Cardiac fibroblast (primary cell): ENCODE data around the gene ACSBG1.

Experiments used
- DNase-seq, 2 donors: peaks; one replicate each; pipeline versions ENCODE4 v3.0.0 to v3.0.0-alpha.2; 2010; ENCODE audit warnings: low read depth in 2 of 2
- H3K4me3 ChIP-seq, 2 donors: replicated peaks in 1 of 2; 1 replicate in 1 of 2; 2 replicates in 1 of 2; pipeline ENCODE4 v1.5.1; 2011; ENCODE audit warnings: low read depth in 2 of 2, low read length in 2 of 2, mild to moderate bottlenecking in 2 of 2, moderate library complexity in 1 of 2
- CTCF ChIP-seq: IDR thresholded peaks from one replicate; pipeline ENCODE4 v1.5.1; 2011; ENCODE audit warnings: low read depth, mild to moderate bottlenecking, low read length, inconsistent platforms

ACSBG1 gene

DNA sequence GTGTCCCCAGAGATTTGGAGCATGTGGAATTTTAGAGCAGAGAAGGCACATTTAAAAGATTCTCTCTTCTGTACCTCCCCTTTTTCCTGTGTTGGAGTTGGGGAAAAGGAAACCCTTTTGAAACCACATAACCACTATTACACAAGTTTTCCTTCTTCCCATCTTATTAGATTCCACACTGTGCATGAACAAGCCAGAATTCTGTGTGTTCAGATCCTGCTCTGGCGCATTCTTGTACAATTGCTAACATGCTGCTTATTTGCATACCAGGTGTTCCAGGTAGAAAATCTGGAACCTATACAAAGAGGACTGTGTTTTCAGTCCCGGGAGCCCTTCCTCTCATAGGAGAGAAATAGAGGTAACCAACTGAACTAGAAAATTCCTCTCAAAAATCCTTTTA is 100.6 kb downstream of the ACSBG1 start:
- no peak for DNase-seq
- no peak for TF ChIP-seq CTCF
- no peak overlapping the region for H3K4me3 ChIP-seq

DNA sequence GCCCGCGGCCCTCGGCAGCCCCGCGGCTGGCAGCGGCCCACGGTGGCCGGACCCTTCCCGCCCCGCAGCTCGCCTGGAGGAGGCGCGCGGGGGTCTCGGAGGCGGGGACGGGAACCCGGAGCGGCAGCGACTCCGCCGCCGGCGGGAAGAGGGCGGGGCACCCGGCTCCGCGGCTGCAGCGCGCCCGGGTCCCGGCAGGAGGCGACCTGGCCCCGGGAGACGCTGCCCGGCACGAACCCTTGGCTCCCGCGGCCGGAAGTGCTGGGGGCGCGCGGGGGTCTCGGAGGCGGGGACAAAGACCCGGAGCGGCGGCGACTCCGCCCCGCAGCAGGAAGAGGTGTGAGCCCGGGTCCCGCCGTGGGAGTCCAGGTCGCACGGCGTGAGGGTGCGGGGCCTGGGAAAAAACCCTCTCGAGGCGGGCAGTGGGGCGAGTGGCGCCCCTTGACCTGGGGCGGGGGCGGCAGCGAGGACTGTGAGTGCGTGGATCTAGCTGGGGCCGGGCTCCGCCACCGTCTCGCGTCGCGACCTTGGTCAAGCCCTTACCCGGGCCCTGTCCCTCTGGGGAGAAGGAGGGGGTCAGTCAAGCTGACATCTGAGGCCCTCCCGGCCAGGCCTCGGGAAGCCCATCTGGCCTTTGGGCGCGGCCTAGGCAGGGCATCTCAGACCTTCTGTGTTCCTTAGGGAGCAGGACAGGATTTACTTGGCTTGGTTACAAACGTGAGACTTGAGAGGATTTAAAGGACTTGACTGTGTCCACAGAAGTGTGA is 102.9 kb downstream of the ACSBG1 start, which contains the start of gene CIB2:
CIB2 (minus strand) TSS at position 151 of the 767 bp plus-strand sequence. CDS start 230 bp downstream, outside the sequence.
- H3K4me3 ChIP-seq, result peak within 1 kb of the TSS; percentile 62 to 71
- TF ChIP-seq CTCF, result peak; percentile 17
- peak; percentile 42 to 70 for DNase-seq

DNA sequence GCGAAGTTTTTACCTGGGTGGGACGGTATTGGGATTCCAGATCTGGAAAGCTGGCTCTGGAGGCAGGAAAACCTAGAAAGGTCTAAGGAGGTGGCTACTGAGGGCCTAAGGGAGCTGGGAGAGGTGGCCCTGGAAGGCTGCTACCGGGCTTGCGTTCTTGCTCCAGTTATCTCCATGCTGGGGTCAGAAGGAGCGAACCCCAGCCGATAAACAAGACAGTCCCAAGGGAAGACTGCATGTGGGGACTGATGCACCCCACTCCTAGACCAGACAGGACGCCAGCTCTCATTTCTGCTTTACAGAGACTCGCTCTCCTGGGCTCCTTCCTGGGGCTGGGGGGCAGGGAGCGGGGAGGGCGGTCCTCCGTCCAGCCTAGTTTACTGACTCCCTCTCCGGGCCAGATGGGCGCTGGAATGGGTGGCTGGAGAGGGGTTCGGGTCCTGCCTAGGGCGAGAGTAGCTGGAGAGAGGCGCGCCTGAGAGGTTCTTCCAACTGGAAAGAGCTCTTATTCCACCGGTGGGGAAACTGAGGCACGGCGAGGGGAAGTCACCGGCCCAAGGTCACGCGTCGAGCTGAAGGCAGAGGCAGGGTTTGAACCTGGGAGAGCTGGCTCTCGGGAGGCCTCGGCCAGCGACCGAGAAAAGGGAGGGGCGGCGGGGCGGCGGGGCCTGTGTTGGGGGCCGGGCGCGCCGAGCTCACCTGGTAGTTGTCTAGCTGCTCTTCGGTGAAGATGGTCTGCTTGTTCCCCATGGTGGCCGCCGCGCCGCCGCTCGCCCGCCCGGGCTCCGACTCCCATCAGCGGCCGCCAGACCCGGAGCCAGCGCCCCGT is 103.7 kb downstream of the ACSBG1 start:
- no peak for DNase-seq
- TF ChIP-seq CTCF, result no peak
- peak overlapping the region; percentile 11 to 62 for H3K4me3 ChIP-seq

DNA sequence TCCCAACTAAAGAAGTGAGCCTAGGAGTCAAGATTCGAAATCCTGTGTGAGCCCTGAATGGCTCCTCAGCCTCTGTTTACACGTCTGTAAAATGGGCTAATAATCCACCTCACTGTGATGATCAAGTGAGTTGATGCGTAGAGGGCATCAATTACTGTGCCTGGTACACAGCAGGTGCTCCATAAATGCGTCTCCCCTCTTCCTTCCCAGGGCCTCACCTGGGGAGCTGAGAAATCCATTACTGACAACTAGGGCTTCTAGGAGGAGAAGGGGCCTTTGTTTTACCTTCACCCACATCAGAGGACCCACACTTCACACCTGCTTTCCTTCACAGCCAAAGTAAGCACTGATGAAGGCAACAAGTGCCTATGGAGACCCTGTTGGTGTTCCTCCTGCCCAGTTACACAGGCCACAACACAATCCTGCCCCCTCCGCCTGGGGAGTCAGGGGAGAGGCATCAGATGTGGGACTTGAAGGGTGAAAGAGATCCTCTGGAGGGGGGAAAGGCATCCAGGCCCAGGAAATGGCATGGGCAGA is 104.5 kb downstream of the ACSBG1 start:
- TF ChIP-seq CTCF, result no peak
- H3K4me3 ChIP-seq, result no peak overlapping the region
- no peak for DNase-seq

DNA sequence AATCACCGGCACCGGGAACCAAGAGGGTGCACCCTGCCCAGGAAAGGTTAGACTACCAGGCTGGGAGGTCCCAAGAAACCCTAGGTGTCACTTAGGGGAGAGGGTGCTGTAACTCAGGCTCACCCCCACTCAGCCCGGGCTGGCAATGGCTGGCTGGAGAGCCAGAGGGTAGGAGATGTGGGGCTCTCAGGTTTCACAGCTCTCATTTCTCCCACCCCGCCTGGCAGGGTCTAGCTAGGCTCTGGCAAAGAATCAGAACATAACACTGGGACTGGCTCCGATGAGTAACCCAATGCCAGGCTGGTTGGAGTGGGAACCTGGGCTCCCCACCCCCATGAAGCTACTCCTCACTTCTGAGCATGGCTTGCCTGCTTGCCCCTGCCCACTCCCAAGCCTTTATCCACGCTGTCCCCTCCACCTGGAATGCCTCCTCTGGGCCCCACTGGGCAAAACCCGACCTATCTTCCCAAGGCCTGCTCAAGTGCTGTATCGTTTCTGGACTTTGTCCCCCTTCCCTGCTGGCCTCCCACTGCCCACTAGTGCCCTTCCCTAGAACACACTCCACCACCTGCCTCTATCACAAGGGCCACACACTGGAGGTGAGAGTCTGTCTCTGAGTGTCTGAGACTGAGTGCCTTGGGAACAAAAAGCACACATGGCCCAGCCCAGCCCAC is 105.2 kb downstream of the ACSBG1 start:
- DNase-seq, result no peak
- no peak overlapping the region for H3K4me3 ChIP-seq
- no peak for TF ChIP-seq CTCF

DNA sequence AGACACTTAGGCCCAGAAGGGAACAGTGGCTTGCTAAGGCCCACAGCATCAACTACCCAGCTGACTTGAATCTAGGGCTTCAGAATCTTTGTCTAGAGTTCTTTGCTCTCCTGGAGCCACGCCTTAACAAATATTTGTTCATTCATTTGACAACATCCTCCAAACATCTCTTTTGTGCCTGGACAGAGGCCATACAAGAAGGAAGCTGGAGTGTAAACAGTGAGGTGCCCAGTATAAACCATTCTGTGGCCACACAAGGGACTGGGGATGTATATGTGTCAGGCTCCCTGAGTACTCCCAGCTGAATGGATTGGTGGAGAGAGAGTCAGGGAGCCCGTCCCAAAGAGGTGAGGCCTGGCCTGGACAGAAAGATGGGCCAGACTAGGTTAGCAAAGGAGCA is 106.5 kb downstream of the ACSBG1 start:
- no peak overlapping the region for H3K4me3 ChIP-seq
- no peak for DNase-seq
- no peak for TF ChIP-seq CTCF
